ENCODE data around the gene JSRP1.

- TF ChIP-seq YY1 (IDR thresholded peaks at IDR 0.05; ENCODE audit: insufficient read depth, insufficient read length) (no peak), SUZ12 (IDR thresholded peaks at IDR 0.05; ENCODE audit: extremely low read depth, insufficient read depth, insufficient read length) (no peak), ZNF274 (IDR thresholded peaks at IDR 0.05; ENCODE audit: low read depth, low read length) (no peak)
These were observed 24.5 kb downstream of the JSRP1 start for GRCh38 chr19:2231621-2232221.
